Smooth muscle cell of the coronary artery (primary cell): Measurements from ENCODE around the gene PERM1. TPM values are rescaled to one million over a fixed set of nuclear protein-coding genes. Genes with fewer than 3 reads are reported as not detected.

Source experiments
- total RNA-seq: library from RNA; depleted of rRNA; stranded (reverse); fragments of >200 nt; gene quantifications from 2 replicates; pipeline ENCODE4 v1.2.3, GENCODE V29; 2014; ENCODE audit warnings: low replicate concordance

Gene PERM1, protein sequence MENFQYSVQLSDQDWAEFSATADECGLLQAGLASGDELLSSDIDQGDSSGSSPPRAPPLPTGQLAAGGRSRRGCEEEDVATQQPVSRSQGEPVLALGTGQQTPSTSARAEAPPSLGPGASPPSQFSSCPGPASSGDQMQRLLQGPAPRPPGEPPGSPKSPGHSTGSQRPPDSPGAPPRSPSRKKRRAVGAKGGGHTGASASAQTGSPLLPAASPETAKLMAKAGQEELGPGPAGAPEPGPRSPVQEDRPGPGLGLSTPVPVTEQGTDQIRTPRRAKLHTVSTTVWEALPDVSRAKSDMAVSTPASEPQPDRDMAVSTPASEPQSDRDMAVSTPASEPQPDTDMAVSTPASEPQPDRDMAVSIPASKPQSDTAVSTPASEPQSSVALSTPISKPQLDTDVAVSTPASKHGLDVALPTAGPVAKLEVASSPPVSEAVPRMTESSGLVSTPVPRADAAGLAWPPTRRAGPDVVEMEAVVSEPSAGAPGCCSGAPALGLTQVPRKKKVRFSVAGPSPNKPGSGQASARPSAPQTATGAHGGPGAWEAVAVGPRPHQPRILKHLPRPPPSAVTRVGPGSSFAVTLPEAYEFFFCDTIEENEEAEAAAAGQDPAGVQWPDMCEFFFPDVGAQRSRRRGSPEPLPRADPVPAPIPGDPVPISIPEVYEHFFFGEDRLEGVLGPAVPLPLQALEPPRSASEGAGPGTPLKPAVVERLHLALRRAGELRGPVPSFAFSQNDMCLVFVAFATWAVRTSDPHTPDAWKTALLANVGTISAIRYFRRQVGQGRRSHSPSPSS
- total RNA-seq: 0.12 and 0.15 TPM in 2 replicates

DNA sequence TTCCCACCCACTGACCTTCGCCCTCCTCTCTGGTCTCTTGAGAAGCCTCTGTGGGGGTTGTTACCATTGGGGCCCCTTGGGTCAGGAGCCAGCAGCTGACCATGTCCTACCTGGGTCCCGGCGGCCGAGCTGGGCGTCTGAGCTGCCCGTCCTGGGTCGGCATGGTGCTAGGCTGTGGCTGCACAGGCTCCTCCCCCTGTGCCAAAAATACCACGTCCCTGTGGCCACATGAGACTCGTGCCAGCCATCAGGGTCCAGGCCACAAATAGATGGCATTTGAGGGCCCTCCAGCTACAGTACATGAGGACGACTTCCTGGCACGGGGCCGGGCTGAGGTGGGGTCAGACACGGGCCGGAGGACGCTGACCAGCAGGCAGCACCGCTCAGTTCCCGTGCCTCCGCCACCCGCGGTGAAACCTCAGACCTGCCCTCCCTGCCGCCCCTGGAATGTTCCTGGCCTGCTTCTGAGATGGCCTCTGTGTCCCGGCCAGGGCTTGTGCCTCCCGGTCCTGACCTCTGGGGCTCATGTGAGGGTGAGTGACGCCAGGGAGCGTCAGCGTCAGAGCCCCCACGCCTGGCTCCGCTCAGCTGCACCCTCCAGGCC lies at the start of gene PERM1:
TSS of gene PERM1 (minus strand) at position 139 of the 604 bp plus-strand sequence. CDS start 1,064 bp downstream, outside the sequence.

DNA sequence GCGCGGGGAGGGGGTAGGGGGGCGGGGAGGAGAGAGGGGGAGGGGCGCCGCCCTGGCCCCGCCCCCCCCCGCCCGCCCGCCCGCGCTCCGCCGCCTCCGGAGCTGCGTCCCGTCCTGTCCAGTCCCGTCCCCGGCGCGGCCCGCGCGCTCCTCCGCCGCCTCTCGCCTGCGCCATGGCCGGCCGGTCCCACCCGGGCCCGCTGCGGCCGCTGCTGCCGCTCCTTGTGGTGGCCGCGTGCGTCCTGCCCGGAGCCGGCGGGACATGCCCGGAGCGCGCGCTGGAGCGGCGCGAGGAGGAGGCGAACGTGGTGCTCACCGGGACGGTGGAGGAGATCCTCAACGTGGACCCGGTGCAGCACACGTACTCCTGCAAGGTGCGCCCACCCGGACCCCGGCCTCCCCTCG lies 38.1 kb upstream of the PERM1 start, which contains the start of gene AGRN:
TSS of gene AGRN (plus strand) at position 121 of the 405 bp plus-strand sequence. CDS start at position 174, 53 bp downstream.

DNA sequence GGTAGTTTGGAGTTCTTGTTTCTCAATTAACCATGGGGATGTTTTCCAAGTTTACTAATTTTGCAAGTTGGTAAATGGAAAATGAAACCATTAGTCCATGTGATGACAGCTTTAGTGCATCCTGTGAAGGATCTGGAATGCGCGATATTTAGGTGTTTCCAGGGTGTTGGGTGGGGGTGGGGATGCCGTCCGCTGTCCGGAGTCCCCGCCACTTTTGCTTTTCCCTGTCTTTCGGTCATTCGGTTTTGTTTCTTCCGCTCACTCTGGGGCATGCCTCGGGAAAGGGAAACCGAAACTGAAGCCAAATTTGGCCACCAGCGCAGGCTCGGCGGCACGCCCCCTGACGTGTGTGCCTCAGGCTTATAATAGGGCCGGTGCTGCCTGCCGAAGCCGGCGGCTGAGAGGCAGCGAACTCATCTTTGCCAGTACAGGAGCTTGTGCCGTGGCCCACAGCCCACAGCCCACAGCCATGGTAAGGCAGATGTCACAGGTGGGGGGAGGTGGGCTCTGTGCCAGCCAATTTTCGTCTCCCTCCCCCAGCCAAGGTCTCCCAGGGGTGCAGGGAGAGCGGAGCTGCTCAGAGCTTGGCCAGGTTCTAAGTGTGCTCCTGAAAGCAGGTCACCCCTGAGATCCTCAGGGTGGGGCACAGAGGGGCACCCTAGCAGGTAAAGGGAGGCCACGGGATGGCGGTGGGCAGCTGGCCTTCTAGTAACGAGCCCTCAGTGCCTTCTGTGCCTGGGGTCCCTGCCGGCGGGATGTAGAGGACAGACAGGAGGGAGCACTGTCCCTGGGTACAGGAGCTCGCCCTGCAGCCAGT lies 31.4 kb upstream of the PERM1 start, which contains the start of gene ISG15:
TSS of gene ISG15 (plus strand) at position 393 of the 817 bp plus-strand sequence. CDS start at position 470, 77 bp downstream.

DNA sequence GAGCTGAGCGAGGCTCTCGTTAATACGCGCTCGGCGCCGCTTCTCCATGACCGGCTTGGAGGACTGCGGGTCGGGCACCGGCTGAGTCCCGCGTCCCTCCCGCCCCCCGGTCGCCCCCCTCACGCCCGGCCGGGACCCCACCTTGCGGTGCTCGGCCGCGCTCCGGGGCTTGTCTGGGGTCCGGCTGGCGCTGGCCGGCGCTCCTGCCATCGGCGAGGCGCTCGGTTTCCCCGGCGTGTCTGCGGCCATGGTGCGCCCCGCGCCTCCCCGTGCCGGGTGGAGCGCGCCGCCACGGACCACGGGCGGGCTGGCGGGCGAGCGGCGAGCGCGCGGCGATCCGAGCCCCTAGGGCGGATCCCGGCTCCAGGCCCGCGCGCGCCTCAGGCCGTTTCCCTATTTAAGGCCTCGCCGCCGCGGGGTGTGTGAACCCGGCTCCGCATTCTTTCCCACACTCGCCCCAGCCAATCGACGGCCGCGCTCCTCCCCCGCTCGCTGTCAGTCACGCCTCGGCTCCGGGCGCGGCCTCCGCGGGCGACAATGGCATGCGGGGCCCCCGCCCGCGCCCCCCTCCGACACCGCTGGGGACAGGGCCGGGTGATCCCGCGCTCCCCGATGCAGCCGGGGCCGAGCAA lies 17.9 kb upstream of the PERM1 start, which contains the start of gene HES4:
TSS of gene HES4 (minus strand) at position 373 of the 632 bp plus-strand sequence. CDS start at position 249, 124 bp downstream.

DNA sequence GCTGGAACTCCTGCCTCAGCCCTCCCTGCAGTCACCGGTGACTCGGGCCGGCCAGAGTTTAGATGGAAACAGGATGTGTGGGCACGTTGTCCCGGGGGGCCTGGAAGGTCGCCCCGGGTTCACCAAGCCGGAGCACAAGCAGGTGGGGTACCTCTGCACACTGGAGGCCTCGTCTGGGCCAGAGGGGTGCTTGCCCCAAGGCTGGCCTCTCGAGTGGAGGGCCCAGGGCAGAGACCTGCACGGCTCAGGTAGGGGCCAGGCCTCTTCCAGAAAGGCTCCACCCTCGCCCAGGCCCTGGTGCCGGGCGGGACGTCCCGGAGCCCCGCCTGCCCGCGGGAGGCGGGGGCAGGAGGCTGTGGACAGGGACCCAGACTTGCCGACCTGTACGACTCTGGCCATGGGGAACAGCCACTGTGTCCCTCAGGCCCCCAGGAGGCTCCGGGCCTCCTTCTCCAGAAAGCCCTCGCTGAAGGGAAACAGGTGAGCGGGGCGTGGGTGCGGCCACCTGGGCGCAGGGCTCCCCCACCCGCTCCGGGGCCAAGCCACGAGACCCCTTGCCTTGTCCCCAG lies 15.7 kb downstream of the PERM1 start, which contains the start of gene PLEKHN1:
TSS of gene PLEKHN1 (plus strand) at position 348 of the 569 bp plus-strand sequence. CDS start at position 398, 50 bp downstream.

DNA sequence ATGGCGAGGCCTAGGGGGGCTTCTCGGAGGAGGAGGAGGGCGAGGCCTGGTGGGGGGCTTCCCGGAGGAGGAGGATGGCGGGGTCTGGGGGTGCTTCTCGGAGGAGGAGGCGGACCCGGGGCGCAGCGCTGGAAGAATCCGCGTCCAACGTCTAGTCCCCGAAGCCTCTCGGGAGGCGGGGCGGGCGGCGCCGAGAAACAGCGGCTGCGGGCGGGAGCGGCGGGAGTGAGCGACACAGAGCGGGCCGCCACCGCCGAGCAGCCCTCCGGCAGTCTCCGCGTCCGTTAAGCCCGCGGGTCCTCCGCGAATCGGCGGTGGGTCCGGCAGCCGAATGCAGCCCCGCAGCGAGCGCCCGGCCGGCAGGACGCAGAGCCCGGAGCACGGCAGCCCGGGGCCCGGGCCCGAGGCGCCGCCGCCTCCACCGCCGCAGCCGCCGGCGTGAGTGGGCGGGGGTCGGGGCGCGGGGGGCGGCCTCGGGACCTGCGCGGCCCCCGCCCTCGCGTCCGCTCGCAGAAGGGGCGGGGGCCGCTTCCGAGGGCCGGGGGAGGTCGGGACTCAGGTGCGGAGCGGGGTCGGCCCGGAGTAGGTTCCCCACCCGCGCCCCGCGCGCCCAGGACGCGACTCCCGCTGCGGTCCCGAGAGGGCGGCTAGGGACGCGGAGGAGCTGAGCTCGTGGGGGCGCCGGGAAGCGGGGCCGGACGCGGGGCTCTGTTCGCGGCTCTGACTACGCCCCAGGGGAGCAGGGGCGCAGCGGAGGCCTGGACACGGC lies 21.3 kb downstream of the PERM1 start, which contains the start of gene KLHL17:
TSS of gene KLHL17 (plus strand) at position 222 of the 769 bp plus-strand sequence. CDS start at position 332, 110 bp downstream.

DNA sequence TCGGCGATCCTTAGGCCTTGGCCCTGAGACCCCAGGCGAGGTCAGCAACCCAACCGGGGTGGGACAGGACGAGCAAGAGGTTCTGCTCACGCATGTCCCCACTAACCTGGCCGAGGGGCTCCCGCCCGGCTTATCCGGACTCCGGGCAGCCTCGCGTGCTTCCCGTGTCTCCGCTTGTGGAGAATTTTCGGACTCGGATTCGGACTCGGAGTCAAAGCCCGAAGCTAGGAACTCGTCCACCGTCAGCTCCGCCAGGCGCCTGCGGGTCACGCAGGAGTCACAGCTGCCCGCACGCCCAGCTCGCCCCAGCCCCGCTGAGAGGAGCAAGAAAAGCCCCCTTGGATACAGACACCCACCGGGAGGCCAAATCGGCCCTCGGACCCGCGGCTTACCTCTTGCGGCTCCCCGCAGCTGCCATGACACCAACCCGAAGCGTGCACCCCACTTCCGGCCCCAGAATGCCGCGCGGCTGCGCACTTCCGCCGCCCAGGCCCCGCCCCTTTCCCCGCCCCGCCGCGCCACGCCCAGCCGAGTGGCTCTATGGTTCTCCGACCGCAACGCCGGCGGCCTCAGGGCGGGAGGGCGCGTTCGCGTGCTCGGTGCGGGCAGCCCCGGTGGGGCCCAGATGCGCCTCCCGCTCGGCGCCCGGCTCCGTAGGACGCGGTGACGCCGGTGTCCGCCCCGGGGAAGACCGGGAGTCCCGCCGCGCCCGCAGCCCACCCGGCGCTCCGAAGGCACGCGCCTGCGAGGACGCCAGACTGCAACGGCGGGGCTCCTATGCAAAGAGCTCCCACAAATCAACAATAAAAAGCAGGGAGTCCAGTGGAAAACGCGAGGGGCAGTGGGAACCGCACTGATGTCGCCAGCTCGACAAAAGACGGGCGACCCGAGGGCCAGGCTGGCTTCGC lies 22.8 kb downstream of the PERM1 start, which contains the start of gene NOC2L:
TSS of gene NOC2L (minus strand) at position 434 of the 908 bp plus-strand sequence. CDS start at position 418, 16 bp downstream.

Other genes with a start within 250 kb of the PERM1 start
- 0.23 and 4.4 TPM in 2 replicates for gene SAMD11, start 58.2 kb downstream of the PERM1 start, total RNA-seq
- gene NOC2L, start 22.8 kb downstream of the PERM1 start, total RNA-seq: 60.7 and 94.6 TPM in 2 replicates
- gene KLHL17, start 21.5 kb downstream of the PERM1 start, total RNA-seq: 2.8 and 5.0 TPM in 2 replicates
- under 0.01 and 0.60 TPM in 2 replicates for gene PLEKHN1, start 15.6 kb downstream of the PERM1 start, total RNA-seq
- gene HES4, start 18.0 kb upstream of the PERM1 start, total RNA-seq: 1.9 and 19.8 TPM in 2 replicates
- 41.5 and 138 TPM in 2 replicates for gene ISG15, start 31.4 kb upstream of the PERM1 start, total RNA-seq
- 27.4 and 48.4 TPM in 2 replicates for gene AGRN, start 38.0 kb upstream of the PERM1 start, total RNA-seq
- gene RNF223, start 92.2 kb upstream of the PERM1 start, total RNA-seq: not detected in 2 replicates
- gene C1orf159, start 134.0 kb upstream of the PERM1 start, total RNA-seq: 2.1 and 3.7 TPM in 2 replicates
- not detected in 2 replicates for gene TTLL10, start 191.8 kb upstream of the PERM1 start, total RNA-seq
- gene TNFRSF18, start 224.5 kb upstream of the PERM1 start, total RNA-seq: not detected in 2 replicates
- gene TNFRSF4, start 232.1 kb upstream of the PERM1 start, total RNA-seq: not detected in 2 replicates
- 100 and 148 TPM in 2 replicates for gene SDF4, start 249.9 kb upstream of the PERM1 start, total RNA-seq